Progenitor cell of endocrine pancreas (in vitro differentiated cells): ENCODE data around the gene FUOM. TPM values are rescaled to one million over a fixed set of nuclear protein-coding genes. Genes with fewer than 3 reads are reported as not detected.

Experiments
- DNase-seq: peaks from one replicate; pipeline ENCODE4 v3.0.0; 2021; ENCODE audit warnings: low spot score; ENCODE audit not compliant: unreplicated experiment
- H3K27ac Mint-ChIP-seq: 2 replicates; pipeline ENCODE4 v1.8.0; 2021; ENCODE audit warnings: mild to moderate bottlenecking, moderate library complexity, mixed read lengths
- H3K27me3 Mint-ChIP-seq: 2 replicates; pipeline ENCODE4 v1.8.0; 2021; ENCODE audit warnings: mixed read lengths
- H3K36me3 Mint-ChIP-seq: 2 replicates; pipeline ENCODE4 v1.8.0; 2022; ENCODE audit warnings: mixed read lengths; ENCODE audit not compliant: insufficient read depth
- H3K4me1 Mint-ChIP-seq: 2 replicates; pipeline ENCODE4 v1.8.0; 2021; ENCODE audit warnings: low read depth, mixed read lengths
- H3K4me3 Mint-ChIP-seq: 2 replicates; pipeline ENCODE4 v1.8.0; 2021; ENCODE audit warnings: low read depth, mild to moderate bottlenecking, moderate library complexity, mixed read lengths
- H3K9me3 Mint-ChIP-seq: 2 replicates; pipeline ENCODE4 v1.8.0; 2021; ENCODE audit warnings: low read depth, mixed read lengths
- CTCF ChIP-seq: fragments of 200-600 bp; sonication (generic); IDR thresholded peaks from one replicate; pipeline ENCODE4 v1.5.0; 2021; ENCODE audit warnings: antibody characterized with exemption, mild to moderate bottlenecking; ENCODE audit not compliant: unreplicated experiment
- total RNA-seq: library from RNA; stranded (reverse); gene quantifications from 2 replicates; pipeline ENCODE4 v1.2.1, GENCODE V29; 2021

The FUOM gene
- total RNA-seq, 1 donor from 2014 or later, result 14.7 TPM

DNA sequence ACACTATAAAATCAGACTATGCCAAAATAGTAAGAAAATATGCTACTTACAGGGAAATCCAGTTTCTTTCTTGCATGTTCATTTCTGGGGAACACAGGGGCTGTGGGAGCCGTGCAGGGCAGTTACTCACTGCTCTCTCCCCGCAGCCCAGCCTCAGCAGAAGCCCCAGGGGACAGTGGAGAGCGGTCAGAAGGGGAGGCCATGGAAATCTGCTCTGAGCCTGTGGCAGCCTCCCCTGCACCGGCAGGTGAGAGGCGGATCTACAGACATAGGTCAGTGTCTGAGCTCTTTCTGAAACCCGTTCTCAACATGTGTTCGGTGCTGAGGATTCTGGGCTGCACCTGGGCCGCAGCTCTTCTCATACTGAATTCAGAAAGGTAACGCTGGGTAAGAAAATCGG lies 46.2 kb downstream of the FUOM start:
- peaks cover 8% of the 10 kb centered on the region for H3K4me1 Mint-ChIP-seq
- H3K27ac Mint-ChIP-seq, result no peak overlapping the region
- no peak for TF ChIP-seq CTCF
- no peaks in the 10 kb centered on the region for H3K9me3 Mint-ChIP-seq
- no peak overlapping the region for H3K4me3 Mint-ChIP-seq
- peaks cover 5% of the 10 kb centered on the region for H3K36me3 Mint-ChIP-seq
- no peak for DNase-seq
- no peaks in the 10 kb centered on the region for H3K27me3 Mint-ChIP-seq

GRCh38 chr10:133310789-133311188 lies 47.0 kb downstream of the FUOM start:
- peak overlapping the region; percentile 37 for H3K4me3 Mint-ChIP-seq

DNA sequence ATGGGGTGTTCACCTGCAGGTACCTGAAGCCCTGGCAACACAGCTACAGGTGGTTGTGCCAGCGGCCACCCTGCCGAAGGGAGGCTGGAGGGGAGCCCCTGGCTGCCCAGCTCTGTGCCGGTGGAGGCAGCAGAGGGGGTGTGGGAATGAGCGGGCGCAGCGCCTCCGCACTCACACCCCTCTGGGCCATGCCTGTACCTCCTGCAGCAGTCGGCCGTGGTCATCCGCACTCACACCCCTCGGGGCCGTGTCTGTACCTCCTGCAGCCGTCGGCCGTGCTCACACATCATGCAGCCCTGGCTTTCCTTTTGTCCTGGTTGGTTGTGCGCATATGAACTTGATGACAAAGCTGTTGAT lies 47.4 kb downstream of the FUOM start:
- DNase-seq, result no peak
- Mint-ChIP-seq H3K27ac (no peak overlapping the region), H3K4me3 (peak overlapping the region; percentile 37), H3K4me1 (peaks cover 8% of the 10 kb centered on the region), H3K27me3 (no peaks in the 10 kb centered on the region), H3K36me3 (peaks cover 3% of the 10 kb centered on the region), H3K9me3 (no peaks in the 10 kb centered on the region)
- TF ChIP-seq CTCF, result no peak

More at GRCh38 chr10:133310789-133311188, 47.0 kb downstream of the FUOM start:
- H3K27ac Mint-ChIP-seq, result no peak overlapping the region
- no peak for TF ChIP-seq CTCF
- no peaks in the 10 kb centered on the region for H3K9me3 Mint-ChIP-seq
- H3K27me3 Mint-ChIP-seq, result no peaks in the 10 kb centered on the region
- H3K36me3 Mint-ChIP-seq, result peaks cover 3% of the 10 kb centered on the region
- peaks cover 8% of the 10 kb centered on the region for H3K4me1 Mint-ChIP-seq
- no peak for DNase-seq

GRCh38 chr10:133309720-133310398 lies 48.0 kb downstream of the FUOM start:
- peaks cover 3% of the 10 kb centered on the region for H3K36me3 Mint-ChIP-seq
- peaks cover 8% of the 10 kb centered on the region for H3K4me1 Mint-ChIP-seq
- DNase-seq, result no peak
- no peak overlapping the region for H3K27ac Mint-ChIP-seq
- H3K4me3 Mint-ChIP-seq, result peak overlapping the region; percentile 75
- no peak for TF ChIP-seq CTCF
- no peaks in the 10 kb centered on the region for H3K27me3 Mint-ChIP-seq
- no peaks in the 10 kb centered on the region for H3K9me3 Mint-ChIP-seq

- Mint-ChIP-seq H3K4me3 (peak overlapping the region; percentile 75), H3K27ac (peak overlapping the region; percentile 73), H3K27me3 (no peaks in the 10 kb centered on the region), H3K4me1 (peaks cover 8% of the 10 kb centered on the region), H3K36me3 (peaks cover 3% of the 10 kb centered on the region), H3K9me3 (no peaks in the 10 kb centered on the region)
- TF ChIP-seq CTCF, result no peak
- peak; percentile 92 for DNase-seq
These were observed 48.6 kb downstream of the FUOM start for GRCh38 chr10:133309100-133309719.
